OCI-LY7 (cell line): ENCODE results near the gene PEX3.

Experiments used
- EZH2phosphoT487 ChIP-seq: fragments of 200-600 bp; sonication (generic); IDR thresholded peaks from 2 replicates; pipeline ENCODE4 v1.6.1; 2018; ENCODE audit warnings: low read depth, borderline replicate concordance, mild to moderate bottlenecking, mixed run types, antibody characterized with exemption, low read length, moderate library complexity, mixed read lengths
- TF ChIP-seq, protein P1 (sequence below): fragments of 200-600 bp; sonication (generic); conservative IDR thresholded peaks from 2 replicates; pipeline ENCODE4 v1.5.1; 2014; ENCODE audit warnings: mild to moderate bottlenecking, antibody characterized with exemption, low read length, moderate library complexity, mixed read lengths

DNA sequence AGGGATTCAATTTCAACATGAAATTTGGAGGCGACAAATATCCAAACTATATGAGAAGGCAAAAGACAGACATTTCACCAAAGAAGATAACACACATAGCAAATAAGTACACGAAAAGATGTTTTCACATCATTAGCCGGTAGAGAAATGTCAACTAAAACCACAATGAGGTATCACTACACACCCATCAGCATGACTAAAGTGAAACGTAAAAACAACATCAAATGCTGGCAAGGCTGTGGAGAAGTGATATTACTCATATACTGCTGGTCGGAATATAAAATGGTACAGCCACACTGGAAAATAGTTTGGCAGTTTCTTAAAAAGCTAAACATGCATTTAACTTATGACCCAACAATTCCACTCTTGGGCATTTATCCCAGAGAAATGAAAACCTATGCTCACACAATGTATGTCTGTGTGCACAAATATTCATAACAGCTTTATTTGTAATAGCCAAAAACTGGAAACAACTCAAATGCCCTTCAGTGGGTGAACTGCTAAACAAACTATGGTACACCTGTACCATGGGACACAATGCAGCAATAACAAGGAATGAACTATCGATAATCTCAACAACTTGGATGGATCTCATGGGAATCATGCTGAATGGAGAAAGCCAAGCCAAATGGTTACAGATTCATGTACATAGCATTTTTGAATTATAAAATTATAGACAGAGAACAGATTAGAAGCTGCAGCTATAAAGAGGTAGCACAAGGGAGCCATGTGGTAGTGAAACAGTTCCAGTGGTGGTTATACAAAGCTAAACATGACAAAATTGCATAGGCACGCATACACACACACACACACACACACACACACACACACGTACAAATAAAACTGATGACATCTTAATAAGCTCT lies 8.7 kb upstream of the PEX3 start:
- TF ChIP-seq, protein P1, sequence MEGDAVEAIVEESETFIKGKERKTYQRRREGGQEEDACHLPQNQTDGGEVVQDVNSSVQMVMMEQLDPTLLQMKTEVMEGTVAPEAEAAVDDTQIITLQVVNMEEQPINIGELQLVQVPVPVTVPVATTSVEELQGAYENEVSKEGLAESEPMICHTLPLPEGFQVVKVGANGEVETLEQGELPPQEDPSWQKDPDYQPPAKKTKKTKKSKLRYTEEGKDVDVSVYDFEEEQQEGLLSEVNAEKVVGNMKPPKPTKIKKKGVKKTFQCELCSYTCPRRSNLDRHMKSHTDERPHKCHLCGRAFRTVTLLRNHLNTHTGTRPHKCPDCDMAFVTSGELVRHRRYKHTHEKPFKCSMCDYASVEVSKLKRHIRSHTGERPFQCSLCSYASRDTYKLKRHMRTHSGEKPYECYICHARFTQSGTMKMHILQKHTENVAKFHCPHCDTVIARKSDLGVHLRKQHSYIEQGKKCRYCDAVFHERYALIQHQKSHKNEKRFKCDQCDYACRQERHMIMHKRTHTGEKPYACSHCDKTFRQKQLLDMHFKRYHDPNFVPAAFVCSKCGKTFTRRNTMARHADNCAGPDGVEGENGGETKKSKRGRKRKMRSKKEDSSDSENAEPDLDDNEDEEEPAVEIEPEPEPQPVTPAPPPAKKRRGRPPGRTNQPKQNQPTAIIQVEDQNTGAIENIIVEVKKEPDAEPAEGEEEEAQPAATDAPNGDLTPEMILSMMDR: no peak
- TF ChIP-seq EZH2phosphoT487: no peak
